ENCODE results near the gene RIN2. TPM values are rescaled to one million over a fixed set of nuclear protein-coding genes. Genes with fewer than 3 reads are reported as not detected.

RIN2 gene
- total RNA-seq (2022; extraction: Qiagen RNA extraction), result 22.0 to 23.5 TPM (median 22.8 TPM) in 5 replicates

GRCh38 chr20:19758133-19758500 lies at the start of gene RIN2:
TSS of gene RIN2 (plus strand) at chr20:19758258. CDS start at chr20:19889602, 131,344 bp downstream.

